Colonic mucosa (tissue), 4 donors: ENCODE results near the gene SLC37A2. TPM values are rescaled to one million over a fixed set of nuclear protein-coding genes. Genes with fewer than 3 reads are reported as not detected.

Experiments used
- DNase-seq: peaks from one replicate; pipeline ENCODE4 v3.0.0-alpha.2; 2020
- H3K27ac ChIP-seq: fragments of 200-600 bp; one replicate; pipeline ENCODE4 v1.8.0; 2021
- H3K27me3 ChIP-seq: fragments of 200-600 bp; one replicate; pipeline ENCODE4 v1.8.0; 2021
- H3K36me3 ChIP-seq: fragments of 200-600 bp; one replicate; pipeline ENCODE4 v1.8.0; 2021
- H3K4me1 ChIP-seq: fragments of 200-600 bp; one replicate; pipeline ENCODE4 v1.8.0; 2021; ENCODE audit warnings: mild to moderate bottlenecking
- H3K4me3 ChIP-seq: fragments of 200-600 bp; one replicate; pipeline ENCODE4 v1.8.0; 2021
- H3K9ac ChIP-seq, 2 donors: one replicate each; pipeline ENCODE4 v1.7.0; 2013; ENCODE audit warnings: control low read depth in 2 of 2, low read depth in 2 of 2, low read length in 2 of 2
- H3K9me3 ChIP-seq: fragments of 200-600 bp; one replicate; pipeline ENCODE4 v1.8.0; 2021
- intact Hi-C: fragments of 100-400 bp; cut with DNase I; formaldehyde crosslinking; loops from one replicate; pipeline ENCODE4 v1.14.1; 2022
- total RNA-seq, 2 donors: library from RNA; stranded (reverse); fragmentation: NEBNext Ultra II Directional in 1 of 2; extraction: Animal tissue kit (Norgen Biotek cat#: 25700) in 1 of 2; gene quantifications; one replicate each; pipeline ENCODE4 v1.2.1, GENCODE V29; 2021
- TF ChIP-seq, protein P1 (sequence below): fragments of 200-600 bp; IDR thresholded peaks from one replicate; pipeline ENCODE4 v1.8.0; 2022; ENCODE audit warnings: antibody characterized with exemption, mild to moderate bottlenecking
- donor health status: healthy.
- donor health status: DM: no; HTN: no; CAD: no.
- donor health status: DM: no; HTN: no; CAD: no.

SLC37A2 gene
- total RNA-seq, 2 donors from 2014 or later: 2.2 to 5.1 TPM

- H3K9ac ChIP-seq: no peak overlapping the region
- H3K9me3 ChIP-seq: no peaks in the 10 kb centered on the region
- no peaks in the 10 kb centered on the region for H3K4me1 ChIP-seq
- H3K27me3 ChIP-seq: no peaks in the 10 kb centered on the region
- H3K4me3 ChIP-seq: no peak overlapping the region
- TF ChIP-seq, protein P1, sequence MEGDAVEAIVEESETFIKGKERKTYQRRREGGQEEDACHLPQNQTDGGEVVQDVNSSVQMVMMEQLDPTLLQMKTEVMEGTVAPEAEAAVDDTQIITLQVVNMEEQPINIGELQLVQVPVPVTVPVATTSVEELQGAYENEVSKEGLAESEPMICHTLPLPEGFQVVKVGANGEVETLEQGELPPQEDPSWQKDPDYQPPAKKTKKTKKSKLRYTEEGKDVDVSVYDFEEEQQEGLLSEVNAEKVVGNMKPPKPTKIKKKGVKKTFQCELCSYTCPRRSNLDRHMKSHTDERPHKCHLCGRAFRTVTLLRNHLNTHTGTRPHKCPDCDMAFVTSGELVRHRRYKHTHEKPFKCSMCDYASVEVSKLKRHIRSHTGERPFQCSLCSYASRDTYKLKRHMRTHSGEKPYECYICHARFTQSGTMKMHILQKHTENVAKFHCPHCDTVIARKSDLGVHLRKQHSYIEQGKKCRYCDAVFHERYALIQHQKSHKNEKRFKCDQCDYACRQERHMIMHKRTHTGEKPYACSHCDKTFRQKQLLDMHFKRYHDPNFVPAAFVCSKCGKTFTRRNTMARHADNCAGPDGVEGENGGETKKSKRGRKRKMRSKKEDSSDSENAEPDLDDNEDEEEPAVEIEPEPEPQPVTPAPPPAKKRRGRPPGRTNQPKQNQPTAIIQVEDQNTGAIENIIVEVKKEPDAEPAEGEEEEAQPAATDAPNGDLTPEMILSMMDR: no peak
- H3K36me3 ChIP-seq: no peaks in the 10 kb centered on the region
- intact Hi-C loops: loop anchor here (10.0 kb wide), 1 partner anchor 250 kb away; no protein-coding TSS in a partner anchor
- no peak for DNase-seq
- H3K27ac ChIP-seq: no peak overlapping the region
These were observed 31.6 kb downstream of the SLC37A2 start for GRCh38 chr11:125094731-125095130.

- Histone ChIP-seq H3K9me3 (no peaks in the 10 kb centered on the region), H3K4me1 (no peaks in the 10 kb centered on the region), H3K9ac (no peak overlapping the region), H3K4me3 (no peak overlapping the region), H3K27ac (no peak overlapping the region), H3K36me3 (no peaks in the 10 kb centered on the region), H3K27me3 (no peaks in the 10 kb centered on the region)
- TF ChIP-seq, protein P1: no peak
- no peak for DNase-seq
- intact Hi-C loops: no loop called here
These were observed 37.0 kb downstream of the SLC37A2 start for GRCh38 chr11:125100136-125100535.

GRCh38 chr11:125101596-125101995, 38.5 kb downstream of the SLC37A2 start:
- intact Hi-C loops: no loop called here
- no peak overlapping the region for H3K4me3 ChIP-seq
- no peaks in the 10 kb centered on the region for H3K36me3 ChIP-seq
- no peaks in the 10 kb centered on the region for H3K4me1 ChIP-seq
- TF ChIP-seq, protein P1: no peak
- peak overlapping the region; percentile 1 for H3K27ac ChIP-seq
- no peak for DNase-seq
- H3K9ac ChIP-seq: no peak overlapping the region
- H3K27me3 ChIP-seq: no peaks in the 10 kb centered on the region
- H3K9me3 ChIP-seq: no peaks in the 10 kb centered on the region

- Histone ChIP-seq H3K4me1 (no peaks in the 10 kb centered on the region), H3K4me3 (no peak overlapping the region), H3K36me3 (no peaks in the 10 kb centered on the region), H3K27ac (no peak overlapping the region), H3K9ac (no peak overlapping the region), H3K27me3 (no peaks in the 10 kb centered on the region), H3K9me3 (no peaks in the 10 kb centered on the region)
- DNase-seq: no peak
- TF ChIP-seq, protein P1: no peak
- intact Hi-C loops: no loop called here
These were observed 38.9 kb downstream of the SLC37A2 start for GRCh38 chr11:125102025-125102424.

DNA sequence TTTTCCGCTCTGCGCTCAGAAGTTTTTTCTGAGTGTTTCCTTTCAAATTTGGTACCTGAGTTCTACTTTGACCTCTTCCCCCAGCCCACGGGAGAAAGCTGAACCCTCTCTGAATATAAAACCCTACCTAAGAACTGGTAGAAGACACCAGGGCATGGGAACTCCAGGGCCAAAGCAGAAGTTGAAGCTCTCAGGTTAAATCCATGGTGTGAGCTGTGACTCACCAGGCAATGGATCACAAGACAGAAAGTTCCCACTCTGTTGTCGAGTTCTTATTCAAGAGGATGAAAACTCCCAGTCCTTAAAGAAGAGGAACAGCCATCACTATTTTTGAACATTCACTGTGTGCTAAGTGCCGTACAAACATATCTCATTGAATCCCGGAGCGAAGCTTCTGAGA, 39.4 kb downstream of the SLC37A2 start:
- Histone ChIP-seq H3K27ac (no peak overlapping the region), H3K27me3 (no peaks in the 10 kb centered on the region), H3K9me3 (no peaks in the 10 kb centered on the region), H3K4me3 (no peak overlapping the region), H3K4me1 (no peaks in the 10 kb centered on the region), H3K9ac (no peak overlapping the region), H3K36me3 (no peaks in the 10 kb centered on the region)
- intact Hi-C loops: no loop called here
- no peak for DNase-seq
- TF ChIP-seq, protein P1: no peak

GRCh38 chr11:125105926-125106325, 42.8 kb downstream of the SLC37A2 start:
- H3K9me3 ChIP-seq: no peaks in the 10 kb centered on the region

More at GRCh38 chr11:125105926-125106325, 42.8 kb downstream of the SLC37A2 start:
- DNase-seq: no peak
- no peaks in the 10 kb centered on the region for H3K36me3 ChIP-seq
- H3K27me3 ChIP-seq: no peaks in the 10 kb centered on the region
- H3K4me1 ChIP-seq: no peaks in the 10 kb centered on the region
- intact Hi-C loops: no loop called here
- no peak overlapping the region for H3K27ac ChIP-seq
- no peak overlapping the region for H3K4me3 ChIP-seq
- TF ChIP-seq, protein P1: no peak
- no peak overlapping the region for H3K9ac ChIP-seq
